Nephron (organoid): ENCODE measurements around the gene FHL3.

Source experiments
- H3K27ac Mint-ChIP-seq, 3 experiments: 2 replicates each; pipeline ENCODE4 v1.8.0; 2020; ENCODE audit warnings: mixed read lengths in 3 of 3, mild to moderate bottlenecking in 2 of 3, moderate library complexity in 1 of 3
- H3K27me3 Mint-ChIP-seq: 2 replicates; pipeline ENCODE4 v1.8.0; 2021; ENCODE audit warnings: low read depth, mild to moderate bottlenecking, moderate library complexity, mixed read lengths
- H3K36me3 Mint-ChIP-seq: 2 replicates; pipeline ENCODE4 v1.8.0; 2020; ENCODE audit warnings: low read depth, mixed read lengths
- H3K4me1 Mint-ChIP-seq: 2 replicates; pipeline ENCODE4 v1.8.0; 2020; ENCODE audit warnings: mixed read lengths
- H3K4me3 Mint-ChIP-seq, 3 experiments: 2 replicates each; pipeline ENCODE4 v1.8.0; 2020; ENCODE audit warnings: mild to moderate bottlenecking in 3 of 3, mixed read lengths in 3 of 3, moderate library complexity in 2 of 3
- H3K9me3 Mint-ChIP-seq: 2 replicates; pipeline ENCODE4 v1.8.0; 2020; ENCODE audit warnings: mixed read lengths
- CTCF ChIP-seq, 3 experiments: fragments of 200-600 bp; sonication (generic); IDR thresholded peaks; one replicate each; pipeline ENCODE4 v1.5.0; 2021; ENCODE audit warnings: antibody characterized with exemption in 3 of 3; ENCODE audit not compliant: unreplicated experiment in 3 of 3

Gene FHL3

DNA sequence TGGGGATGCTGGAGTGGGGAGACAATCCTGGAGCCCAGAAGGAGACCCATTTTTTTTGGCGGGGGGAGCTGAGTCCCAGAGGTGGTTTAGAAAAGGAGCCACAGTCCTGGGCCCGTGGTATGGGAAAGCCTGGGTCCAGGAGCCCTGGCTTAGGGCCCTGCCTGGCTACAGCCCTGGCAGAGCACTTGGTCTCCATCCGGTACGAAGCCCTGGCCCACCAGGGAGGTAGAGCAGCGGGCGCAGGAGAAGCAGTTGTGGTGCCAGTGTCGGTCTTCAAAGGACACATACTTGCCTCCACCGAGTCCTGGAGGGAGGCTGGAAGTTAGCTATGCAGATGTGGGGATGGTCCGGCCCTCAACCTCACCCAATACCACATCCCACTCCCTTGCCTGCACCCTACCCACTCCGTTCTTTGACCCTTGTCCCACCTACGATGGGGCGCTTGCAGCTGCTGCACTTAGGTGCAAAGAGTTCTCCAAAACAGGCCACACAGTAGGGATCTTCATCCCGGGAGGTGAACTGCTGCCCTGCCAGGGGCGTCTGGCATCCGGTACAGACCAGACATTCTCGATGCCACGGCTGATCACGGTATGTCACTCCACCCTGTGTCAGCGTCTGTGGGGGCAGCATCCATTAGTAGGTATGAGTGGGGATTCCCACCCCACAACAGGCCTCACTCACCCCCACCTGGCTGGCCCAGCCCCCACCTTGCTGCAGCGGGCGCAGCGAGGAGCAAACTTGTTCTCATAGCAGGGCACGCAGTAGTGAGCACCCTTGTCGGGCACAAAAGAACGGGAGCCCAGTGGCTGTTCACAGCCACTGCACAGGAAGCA, 7.8 kb downstream of the FHL3 start:
- Mint-ChIP-seq H3K27ac (peak overlapping the region; percentile 97 to 100 (median 98)), H3K9me3 (no peaks in the 10 kb centered on the region), H3K27me3 (peaks cover 4% of the 10 kb centered on the region), H3K4me1 (peaks cover 60% of the 10 kb centered on the region), H3K4me3 (peak overlapping the region in 1 of 3 experiments; percentile 63), H3K36me3 (peaks cover 17% of the 10 kb centered on the region)
- no peak for TF ChIP-seq CTCF (IDR thresholded peaks at IDR 0.05; ENCODE audit: unreplicated experiment in 3 of 3)

DNA sequence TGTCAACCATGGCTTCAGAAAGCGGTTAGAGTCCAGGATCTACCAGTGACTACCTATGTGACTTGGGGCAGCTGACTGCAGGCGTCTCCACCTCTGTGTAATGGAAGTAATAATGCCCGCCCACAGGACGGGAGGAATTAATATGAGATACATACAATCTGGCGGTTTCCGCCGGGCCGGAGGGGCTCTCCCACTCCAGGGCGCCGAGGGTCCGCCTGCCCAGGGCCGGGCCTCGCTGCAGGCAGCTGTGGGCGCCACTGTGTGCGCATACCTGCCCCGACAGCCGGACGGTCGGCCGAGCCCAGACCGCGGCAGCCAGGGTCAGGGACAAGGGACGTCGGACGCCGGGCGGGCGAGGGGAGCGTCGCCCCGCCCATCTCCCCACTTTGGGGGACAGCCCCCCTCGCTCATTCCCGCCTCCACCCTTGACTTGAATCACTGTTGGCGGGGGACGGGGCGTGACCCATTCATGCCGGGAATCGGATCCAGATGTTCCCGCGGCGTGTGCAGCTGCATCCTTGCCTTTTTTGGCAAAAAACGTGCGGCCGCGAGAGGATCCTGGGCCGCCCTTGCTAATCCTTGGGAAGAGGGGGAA, 9.5 kb downstream of the FHL3 start:
- Mint-ChIP-seq H3K27me3 (peaks cover 4% of the 10 kb centered on the region), H3K27ac (peak overlapping the region; percentile 94 to 100 (median 98)), H3K4me1 (peaks cover 56% of the 10 kb centered on the region), H3K36me3 (peaks cover 17% of the 10 kb centered on the region), H3K4me3 (peak overlapping the region; percentile 80 to 84 (median 83)), H3K9me3 (no peaks in the 10 kb centered on the region)
- TF ChIP-seq CTCF (IDR thresholded peaks at IDR 0.05; ENCODE audit: unreplicated experiment in 3 of 3) = no peak

GRCh38 chr1:37994886-37995566, 10.3 kb downstream of the FHL3 start:
- H3K27me3 Mint-ChIP-seq = peaks cover 4% of the 10 kb centered on the region
- H3K9me3 Mint-ChIP-seq = no peaks in the 10 kb centered on the region
- peak overlapping the region; percentile 90 to 100 (median 94) for H3K27ac Mint-ChIP-seq
- TF ChIP-seq CTCF (IDR thresholded peaks at IDR 0.05; ENCODE audit: unreplicated experiment in 3 of 3) = no peak
- peaks cover 17% of the 10 kb centered on the region for H3K36me3 Mint-ChIP-seq
- peak overlapping the region; percentile 47 to 71 (median 68) for H3K4me3 Mint-ChIP-seq
- H3K4me1 Mint-ChIP-seq = peaks cover 51% of the 10 kb centered on the region

- no peaks in the 10 kb centered on the region for H3K9me3 Mint-ChIP-seq
- H3K27me3 Mint-ChIP-seq = no peaks in the 10 kb centered on the region
- no peak for TF ChIP-seq CTCF (IDR thresholded peaks at IDR 0.05; ENCODE audit: unreplicated experiment in 3 of 3)
- peaks cover 16% of the 10 kb centered on the region for H3K4me1 Mint-ChIP-seq
- H3K27ac Mint-ChIP-seq = peak overlapping the region; percentile 87 to 99 (median 88)
- peak overlapping the region; percentile 95 to 100 (median 95) for H3K4me3 Mint-ChIP-seq
- H3K36me3 Mint-ChIP-seq = peaks cover 27% of the 10 kb centered on the region
Observed at GRCh38 chr1:37989361-37989930, 15.9 kb downstream of the FHL3 start.

GRCh38 chr1:37987679-37988078, 17.6 kb downstream of the FHL3 start:
- TF ChIP-seq CTCF (IDR thresholded peaks at IDR 0.05; ENCODE audit: unreplicated experiment in 3 of 3) = no peak
- Mint-ChIP-seq H3K4me3 (peak overlapping the region; percentile 95 to 100 (median 95)), H3K9me3 (no peaks in the 10 kb centered on the region), H3K27ac (no peak overlapping the region), H3K36me3 (peaks cover 33% of the 10 kb centered on the region), H3K4me1 (peaks cover 16% of the 10 kb centered on the region), H3K27me3 (no peaks in the 10 kb centered on the region)
